ENCODE results near the gene GPR171. TPM values are rescaled to one million over a fixed set of nuclear protein-coding genes. Genes with fewer than 3 reads are reported as not detected.
"Not testable (repeated sequence)": the region's sequence is repeated elsewhere in the genome, so short reads cannot be mapped to it uniquely, and the experiment has no call there.

GPR171 gene
- total and polyA plus RNA-seq, 5 donors = 0.20 to 0.50 (median 0.36) TPM; not detected in 1

- Histone ChIP-seq H3K27me3 (ENCODE audit: control insufficient read depth, insufficient read depth) (no peaks in the 10 kb centered on the region), H3K4me3 (ENCODE audit: low read length) (no peak overlapping the region), H3K9me3 (ENCODE audit: control insufficient read depth, low read length) (no peaks in the 10 kb centered on the region), H3K4me1 (ENCODE audit: control insufficient read depth, insufficient read depth, low read length) (peaks cover 2% of the 10 kb centered on the region), H3K27ac (ENCODE audit: low read length) (no peak overlapping the region)
- ATAC-seq = no peak
- DNase-seq = no peak
- intact Hi-C loops (cut with DNase I) = no loop called here
- WGBS = 91% methylated on average over 2 of the region's 2 CpGs
Observed at GRCh38 chr3:151178208-151178845, 24.7 kb downstream of the GPR171 start.

DNA sequence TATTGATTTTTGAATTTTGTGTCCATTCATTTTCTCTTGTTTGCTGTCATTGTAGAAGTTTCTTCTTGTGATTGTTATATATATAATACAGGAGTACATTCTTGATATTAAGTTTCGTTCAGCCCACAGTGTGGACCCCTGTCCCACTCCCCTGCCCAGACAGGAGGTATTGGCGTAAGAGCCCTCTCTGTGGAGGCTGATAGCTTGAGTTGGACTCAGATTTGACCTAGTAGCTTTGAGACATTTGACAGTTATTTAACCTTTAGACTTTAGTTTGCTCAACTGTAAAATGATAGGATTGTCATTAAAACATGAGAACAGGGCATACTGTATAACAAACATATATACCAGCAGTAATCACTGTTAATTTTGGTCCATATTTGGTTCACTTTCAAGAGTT lies 27.1 kb downstream of the GPR171 start:
- 95% methylated on average over 2 of the region's 2 CpGs for whole genome bisulfite sequencing
- Histone ChIP-seq H3K4me1 (ENCODE audit: control insufficient read depth, insufficient read depth, low read length) (no peaks in the 10 kb centered on the region), H3K4me3 (ENCODE audit: low read length) (no peak overlapping the region), H3K27me3 (ENCODE audit: control insufficient read depth, insufficient read depth) (no peaks in the 10 kb centered on the region), H3K9me3 (ENCODE audit: control insufficient read depth, low read length) (no peaks in the 10 kb centered on the region), H3K27ac (ENCODE audit: low read length) (no peak overlapping the region)
- intact Hi-C loops (cut with DNase I) = no loop called here
- DNase-seq = no peak
- ATAC-seq = no peak

DNA sequence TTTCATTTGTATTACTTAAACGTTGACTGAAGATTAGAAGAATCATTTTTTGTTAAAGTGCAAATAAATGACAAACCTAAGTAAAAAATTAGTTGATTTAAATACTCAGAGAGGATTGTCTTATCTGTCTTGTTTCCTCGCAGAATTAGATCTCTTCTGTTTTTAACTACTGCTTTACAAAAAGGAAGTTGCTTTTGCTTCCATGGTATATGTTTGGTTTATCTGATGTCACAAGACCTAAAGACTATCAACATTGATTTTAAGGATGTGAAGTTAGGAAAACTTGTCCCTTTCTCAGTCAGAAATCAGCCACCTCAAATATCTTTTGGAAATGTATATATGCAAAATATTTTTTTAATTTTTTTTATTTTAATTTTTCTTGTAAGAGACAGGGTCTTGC lies 28.7 kb downstream of the GPR171 start:
- intact Hi-C loops (cut with DNase I) = no loop called here
- ATAC-seq = no peak
- H3K27me3 ChIP-seq (ENCODE audit: control insufficient read depth, insufficient read depth) = no peaks in the 10 kb centered on the region
- 48% methylated on average over 2 of the region's 2 CpGs for WGBS
- no peaks in the 10 kb centered on the region for H3K4me1 ChIP-seq (ENCODE audit: control insufficient read depth, insufficient read depth, low read length)
- no peak overlapping the region for H3K27ac ChIP-seq (ENCODE audit: low read length)
- H3K9me3 ChIP-seq (ENCODE audit: control insufficient read depth, low read length) = no peaks in the 10 kb centered on the region
- no peak for DNase-seq
- no peak overlapping the region for H3K4me3 ChIP-seq (ENCODE audit: low read length)

- DNase-seq (no peak), ATAC-seq (peak; percentile 43 to 55)
Observed at GRCh38 chr3:151171145-151171757, 31.8 kb downstream of the GPR171 start.

GRCh38 chr3:151169948-151170679 lies 32.9 kb downstream of the GPR171 start:
- WGBS = 80% methylated on average over 9 of the region's 9 CpGs
- H3K4me1 ChIP-seq (ENCODE audit: control insufficient read depth, insufficient read depth, low read length) = not testable (repeated sequence)
- intact Hi-C loops (cut with DNase I) = loop anchor here (2.0 to 5.0 kb wide), 3 partner anchors 111 to 113 kb away; no protein-coding TSS in a partner anchor

More at GRCh38 chr3:151171145-151171757, 31.8 kb downstream of the GPR171 start:
- Histone ChIP-seq H3K4me1 (ENCODE audit: control insufficient read depth, insufficient read depth, low read length) (no peaks in the 10 kb centered on the region), H3K9me3 (ENCODE audit: control insufficient read depth, low read length) (no peaks in the 10 kb centered on the region), H3K4me3 (ENCODE audit: low read length) (no peak overlapping the region), H3K27me3 (ENCODE audit: control insufficient read depth, insufficient read depth) (no peaks in the 10 kb centered on the region), H3K27ac (ENCODE audit: low read length) (no peak overlapping the region)
- intact Hi-C loops (cut with DNase I) = loop anchor here in 1 of 4 donors (2.0 kb wide), 1 partner anchor 112 kb away; no protein-coding TSS in a partner anchor
- WGBS = 52% methylated on average over 5 of the region's 5 CpGs

GRCh38 chr3:151169262-151169947 lies 33.6 kb downstream of the GPR171 start:
- no peak overlapping the region for H3K27ac ChIP-seq (ENCODE audit: low read length)

More at GRCh38 chr3:151169948-151170679, 32.9 kb downstream of the GPR171 start:
- ATAC-seq (peak; percentile 81 to 88), DNase-seq (peak; percentile 54 to 74 (median 70))
- not testable (repeated sequence) for H3K4me3 ChIP-seq (ENCODE audit: low read length); H3K27ac ChIP-seq (ENCODE audit: low read length); H3K9me3 ChIP-seq (ENCODE audit: control insufficient read depth, low read length); H3K27me3 ChIP-seq (ENCODE audit: control insufficient read depth, insufficient read depth)

GRCh38 chr3:151168269-151169094 lies 34.5 kb downstream of the GPR171 start:
- intact Hi-C loops (cut with DNase I) = loop anchor here in 3 of 4 donors (2.0 to 5.0 kb wide), 3 partner anchors 112 to 114 kb away; no protein-coding TSS in a partner anchor
- ATAC-seq = peak; percentile 82 to 84
- Histone ChIP-seq H3K27ac (ENCODE audit: low read length) (no peak overlapping the region), H3K4me1 (ENCODE audit: control insufficient read depth, insufficient read depth, low read length) (no peaks in the 10 kb centered on the region), H3K27me3 (ENCODE audit: control insufficient read depth, insufficient read depth) (no peaks in the 10 kb centered on the region), H3K4me3 (ENCODE audit: low read length) (no peak overlapping the region), H3K9me3 (ENCODE audit: control insufficient read depth, low read length) (no peaks in the 10 kb centered on the region)
- DNase-seq = peak; percentile 76 to 91 (median 91)
- 25% methylated on average over 7 of the region's 7 CpGs for WGBS

More at GRCh38 chr3:151169262-151169947, 33.6 kb downstream of the GPR171 start:
- no peaks in the 10 kb centered on the region for H3K4me1 ChIP-seq (ENCODE audit: control insufficient read depth, insufficient read depth, low read length)
- no peaks in the 10 kb centered on the region for H3K9me3 ChIP-seq (ENCODE audit: control insufficient read depth, low read length)
- H3K4me3 ChIP-seq (ENCODE audit: low read length) = no peak overlapping the region
- peak; percentile 31 to 35 for ATAC-seq
- 88% methylated on average over 9 of the region's 9 CpGs for WGBS
- no peaks in the 10 kb centered on the region for H3K27me3 ChIP-seq (ENCODE audit: control insufficient read depth, insufficient read depth)
- intact Hi-C loops (cut with DNase I) = loop anchor here in 3 of 4 donors (2.0 to 5.0 kb wide), 3 partner anchors 111 to 113 kb away; no protein-coding TSS in a partner anchor
- peak in 1 of 3 donors; percentile 59 for DNase-seq

GRCh38 chr3:151166161-151166560 lies 36.9 kb downstream of the GPR171 start:
- ATAC-seq (no peak), DNase-seq (no peak)
- H3K4me1 ChIP-seq (ENCODE audit: control insufficient read depth, insufficient read depth, low read length) = no peaks in the 10 kb centered on the region
- 82% methylated on average over 3 of the region's 3 CpGs for WGBS
- no peaks in the 10 kb centered on the region for H3K27me3 ChIP-seq (ENCODE audit: control insufficient read depth, insufficient read depth)
- H3K4me3 ChIP-seq (ENCODE audit: low read length) = no peak overlapping the region
- no peak overlapping the region for H3K27ac ChIP-seq (ENCODE audit: low read length)
- intact Hi-C loops (cut with DNase I) = loop anchor here in 1 of 4 donors (5.0 kb wide), 1 partner anchor 116 kb away; no protein-coding TSS in a partner anchor
- no peaks in the 10 kb centered on the region for H3K9me3 ChIP-seq (ENCODE audit: control insufficient read depth, low read length)

DNA sequence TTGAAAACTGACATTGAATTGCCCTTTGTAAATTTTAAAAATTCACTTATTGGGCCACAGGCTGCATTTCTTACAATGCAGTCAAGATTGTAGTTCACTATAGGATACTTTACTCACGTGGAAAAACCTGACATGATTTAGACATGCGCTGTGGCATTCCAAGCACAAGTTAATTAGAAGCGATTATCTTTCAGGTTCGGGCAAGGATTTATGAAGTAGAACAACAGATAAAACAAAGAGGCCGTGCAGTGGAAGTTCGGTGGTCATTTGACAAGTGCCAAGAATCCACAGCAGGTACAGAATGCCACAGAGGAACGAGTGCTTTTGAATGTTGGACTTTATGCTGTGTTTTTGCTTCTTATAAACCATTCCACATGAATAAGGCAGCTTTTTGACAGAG lies 37.8 kb downstream of the GPR171 start:
- H3K4me3 ChIP-seq (ENCODE audit: low read length) = no peak overlapping the region
- no peaks in the 10 kb centered on the region for H3K9me3 ChIP-seq (ENCODE audit: control insufficient read depth, low read length)
- H3K27me3 ChIP-seq (ENCODE audit: control insufficient read depth, insufficient read depth) = no peaks in the 10 kb centered on the region
- intact Hi-C loops (cut with DNase I) = loop anchor here in 1 of 4 donors (5.0 kb wide), 1 partner anchor 117 kb away; no protein-coding TSS in a partner anchor
- DNase-seq = no peak
- 78% methylated on average over 7 of the region's 7 CpGs for WGBS
- no peak for ATAC-seq
- H3K27ac ChIP-seq (ENCODE audit: low read length) = no peak overlapping the region
- no peaks in the 10 kb centered on the region for H3K4me1 ChIP-seq (ENCODE audit: control insufficient read depth, insufficient read depth, low read length)

DNA sequence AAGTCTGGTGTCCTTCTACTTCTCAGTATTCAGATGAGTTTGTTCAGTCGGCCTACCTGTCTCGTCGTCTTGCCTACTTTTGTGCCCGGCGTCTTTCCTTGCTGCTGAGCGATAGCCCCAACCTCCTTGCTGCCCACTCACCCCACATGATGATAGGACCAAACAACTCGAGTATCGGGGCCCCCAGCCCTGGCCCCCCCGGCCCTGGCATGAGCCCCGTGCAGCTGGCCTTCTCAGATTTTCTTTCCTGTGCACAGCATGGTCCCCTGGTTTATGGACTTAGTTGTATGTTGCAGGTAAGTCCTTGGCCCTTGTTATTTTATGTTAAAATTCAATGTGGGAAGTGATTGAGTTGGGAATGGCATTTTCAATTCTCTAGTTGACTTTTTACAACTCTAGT lies 43.2 kb downstream of the GPR171 start:
- no peaks in the 10 kb centered on the region for H3K9me3 ChIP-seq (ENCODE audit: control insufficient read depth, low read length)
- intact Hi-C loops (cut with DNase I) = no loop called here
- WGBS = 93% methylated on average over 10 of the region's 10 CpGs
- no peaks in the 10 kb centered on the region for H3K4me1 ChIP-seq (ENCODE audit: control insufficient read depth, insufficient read depth, low read length)
- H3K27ac ChIP-seq (ENCODE audit: low read length) = no peak overlapping the region
- DNase-seq = no peak
- H3K4me3 ChIP-seq (ENCODE audit: low read length) = no peak overlapping the region
- no peaks in the 10 kb centered on the region for H3K27me3 ChIP-seq (ENCODE audit: control insufficient read depth, insufficient read depth)
- no peak for ATAC-seq
